ENCODE results near the gene IFT172. TPM values are rescaled to one million over a fixed set of nuclear protein-coding genes. Genes with fewer than 3 reads are reported as not detected.

IFT172 gene
- total and polyA plus RNA-seq, 2 donors from 2014 or later: 25.9 to 40.3 TPM

DNA sequence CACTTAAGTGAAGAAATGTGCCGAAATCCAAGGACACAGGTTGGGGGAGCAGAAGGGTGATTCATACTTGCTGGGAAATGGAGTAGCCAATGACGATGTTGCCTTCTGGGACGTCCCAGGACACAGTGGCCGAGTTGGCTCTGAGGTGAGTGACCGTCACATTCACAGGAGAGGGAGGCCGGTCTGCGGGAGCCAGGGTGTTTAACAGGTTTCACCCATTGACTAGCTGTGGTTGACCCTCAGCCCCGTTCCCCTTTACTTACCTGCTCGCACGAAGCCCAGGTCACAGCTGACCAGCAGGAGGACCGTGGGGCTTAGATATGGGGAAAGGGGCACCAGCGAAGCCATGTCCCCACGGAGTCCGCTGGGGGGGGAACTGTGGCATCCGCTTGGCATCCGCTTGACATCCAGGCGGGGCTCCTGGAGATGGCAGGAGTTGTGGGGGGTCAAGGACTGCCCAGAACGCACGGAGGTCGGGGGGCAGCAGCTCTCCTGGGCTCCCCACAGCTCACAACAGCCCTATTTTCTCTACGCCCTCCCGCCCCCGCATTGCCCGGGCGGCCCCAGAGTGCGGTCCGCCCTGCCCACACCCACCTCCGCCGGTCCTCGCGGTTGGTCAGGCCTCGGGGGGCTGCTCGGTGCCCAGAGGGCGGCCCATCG is 4.9 kb upstream of the IFT172 start:
- peak; percentile 11 to 77 (median 34) for DNase-seq
- Histone ChIP-seq H3K27ac (ENCODE audit: low read depth in 2 of 2, low read length in 2 of 2) (no peak overlapping the region), H3K4me3 (ENCODE audit: low read length in 3 of 3) (peak overlapping the region in 1 of 3 donors; percentile 53)

GRCh38 chr2:27493948-27494283 is 4.4 kb upstream of the IFT172 start:
- Histone ChIP-seq H3K9me3 (ENCODE audit: control insufficient read depth in 2 of 3, insufficient read depth in 1 of 3, low read length in 3 of 3) (no peaks in the 10 kb centered on the region), H3K4me3 (ENCODE audit: low read length in 3 of 3) (peak overlapping the region in 1 of 3 donors; percentile 53), H3K9ac (ENCODE audit: low read length in 3 of 3) (no peak overlapping the region), H3K27ac (ENCODE audit: low read depth in 2 of 2, low read length in 2 of 2) (no peak overlapping the region), H3K27me3 (ENCODE audit: control insufficient read depth, insufficient read depth, low read length) (peaks cover 3% of the 10 kb centered on the region), H3K36me3 (ENCODE audit: control insufficient read depth in 2 of 3, insufficient read depth in 3 of 3, low read length in 3 of 3) (no peaks in the 10 kb centered on the region), H3K4me1 (ENCODE audit: control insufficient read depth in 2 of 3, insufficient read depth in 2 of 3, low read depth in 1 of 3, low read length in 3 of 3) (peaks cover 2 to 7% (median 4%) of the 10 kb centered on the region in 3 donors)
- TF ChIP-seq, protein P1, sequence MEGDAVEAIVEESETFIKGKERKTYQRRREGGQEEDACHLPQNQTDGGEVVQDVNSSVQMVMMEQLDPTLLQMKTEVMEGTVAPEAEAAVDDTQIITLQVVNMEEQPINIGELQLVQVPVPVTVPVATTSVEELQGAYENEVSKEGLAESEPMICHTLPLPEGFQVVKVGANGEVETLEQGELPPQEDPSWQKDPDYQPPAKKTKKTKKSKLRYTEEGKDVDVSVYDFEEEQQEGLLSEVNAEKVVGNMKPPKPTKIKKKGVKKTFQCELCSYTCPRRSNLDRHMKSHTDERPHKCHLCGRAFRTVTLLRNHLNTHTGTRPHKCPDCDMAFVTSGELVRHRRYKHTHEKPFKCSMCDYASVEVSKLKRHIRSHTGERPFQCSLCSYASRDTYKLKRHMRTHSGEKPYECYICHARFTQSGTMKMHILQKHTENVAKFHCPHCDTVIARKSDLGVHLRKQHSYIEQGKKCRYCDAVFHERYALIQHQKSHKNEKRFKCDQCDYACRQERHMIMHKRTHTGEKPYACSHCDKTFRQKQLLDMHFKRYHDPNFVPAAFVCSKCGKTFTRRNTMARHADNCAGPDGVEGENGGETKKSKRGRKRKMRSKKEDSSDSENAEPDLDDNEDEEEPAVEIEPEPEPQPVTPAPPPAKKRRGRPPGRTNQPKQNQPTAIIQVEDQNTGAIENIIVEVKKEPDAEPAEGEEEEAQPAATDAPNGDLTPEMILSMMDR (IDR thresholded peaks at IDR 0.05; ENCODE audit: borderline replicate concordance, extremely low read depth, insufficient read depth): no peak
- FAIRE-seq: no peak
- peak in 2 of 5 donors; percentile 48 to 70 for DNase-seq
- intact Hi-C loops (cut with DNase I): no loop called here

More for the DNA sequence above, 4.9 kb upstream of the IFT172 start:
- no peaks in the 10 kb centered on the region for H3K36me3 ChIP-seq (ENCODE audit: control insufficient read depth in 2 of 3, insufficient read depth in 3 of 3, low read length in 3 of 3)
- peak overlapping the region in 1 of 3 donors; percentile 56 for H3K9ac ChIP-seq (ENCODE audit: low read length in 3 of 3)
- H3K27me3 ChIP-seq (ENCODE audit: control insufficient read depth, insufficient read depth, low read length): peaks cover 3% of the 10 kb centered on the region
- H3K4me1 ChIP-seq (ENCODE audit: control insufficient read depth in 2 of 3, insufficient read depth in 2 of 3, low read depth in 1 of 3, low read length in 3 of 3): peaks cover 2 to 7% (median 4%) of the 10 kb centered on the region in 3 donors
- no peak for FAIRE-seq
- intact Hi-C loops (cut with DNase I): no loop called here
- TF ChIP-seq, protein P1 (IDR thresholded peaks at IDR 0.05; ENCODE audit: borderline replicate concordance, extremely low read depth, insufficient read depth): no peak
- no peaks in the 10 kb centered on the region for H3K9me3 ChIP-seq (ENCODE audit: control insufficient read depth in 2 of 3, insufficient read depth in 1 of 3, low read length in 3 of 3)

- intact Hi-C loops (cut with DNase I): no loop called here
- H3K36me3 ChIP-seq (ENCODE audit: control insufficient read depth in 2 of 3, insufficient read depth in 3 of 3, low read length in 3 of 3): no peaks in the 10 kb centered on the region
- no peak overlapping the region for H3K9ac ChIP-seq (ENCODE audit: low read length in 3 of 3)
- TF ChIP-seq, protein P1 (IDR thresholded peaks at IDR 0.05; ENCODE audit: borderline replicate concordance, extremely low read depth, insufficient read depth): no peak
- H3K4me3 ChIP-seq (ENCODE audit: low read length in 3 of 3): no peak overlapping the region
- H3K4me1 ChIP-seq (ENCODE audit: control insufficient read depth in 2 of 3, insufficient read depth in 2 of 3, low read depth in 1 of 3, low read length in 3 of 3): peaks cover 2 to 7% (median 4%) of the 10 kb centered on the region in 3 donors
- no peak for FAIRE-seq
- H3K27ac ChIP-seq (ENCODE audit: low read depth in 2 of 2, low read length in 2 of 2): no peak overlapping the region
- H3K9me3 ChIP-seq (ENCODE audit: control insufficient read depth in 2 of 3, insufficient read depth in 1 of 3, low read length in 3 of 3): no peaks in the 10 kb centered on the region
- peaks cover 3% of the 10 kb centered on the region for H3K27me3 ChIP-seq (ENCODE audit: control insufficient read depth, insufficient read depth, low read length)
- no peak for DNase-seq
Observed at GRCh38 chr2:27492557-27492956, 3.0 kb upstream of the IFT172 start.

Data from kidney (tissue), 14 donors.